GM12872 (cell line): ENCODE measurements around the gene CENPH.

Experiments used
- TF ChIP-seq, protein P1 (sequence below): IDR thresholded peaks from 3 replicates; pipeline ENCODE4 v1.5.1; 2011; ENCODE audit warnings: low read depth, mild to moderate bottlenecking, low read length, moderate library complexity; ENCODE audit not compliant: insufficient read depth

The CENPH gene

DNA sequence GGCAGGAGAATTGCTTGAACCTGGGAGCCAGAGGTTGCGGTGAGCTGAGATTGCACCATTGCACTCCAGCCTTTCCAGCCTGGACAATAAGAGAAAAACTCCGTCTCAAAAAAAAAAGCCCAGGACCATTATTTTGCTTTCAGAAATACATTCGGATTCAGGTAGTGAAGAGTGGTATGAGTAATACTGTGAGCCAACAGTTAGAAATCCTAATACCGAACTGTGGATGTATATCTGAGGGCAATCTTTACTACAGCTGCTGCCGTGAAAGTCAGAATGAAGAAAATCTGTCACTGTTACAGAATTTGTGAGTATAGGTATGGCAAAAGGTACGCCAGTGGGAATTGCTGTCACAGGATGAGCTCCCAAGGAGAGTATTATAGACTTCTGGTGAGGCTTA is 41.9 kb downstream of the CENPH start:
- TF ChIP-seq, protein P1, sequence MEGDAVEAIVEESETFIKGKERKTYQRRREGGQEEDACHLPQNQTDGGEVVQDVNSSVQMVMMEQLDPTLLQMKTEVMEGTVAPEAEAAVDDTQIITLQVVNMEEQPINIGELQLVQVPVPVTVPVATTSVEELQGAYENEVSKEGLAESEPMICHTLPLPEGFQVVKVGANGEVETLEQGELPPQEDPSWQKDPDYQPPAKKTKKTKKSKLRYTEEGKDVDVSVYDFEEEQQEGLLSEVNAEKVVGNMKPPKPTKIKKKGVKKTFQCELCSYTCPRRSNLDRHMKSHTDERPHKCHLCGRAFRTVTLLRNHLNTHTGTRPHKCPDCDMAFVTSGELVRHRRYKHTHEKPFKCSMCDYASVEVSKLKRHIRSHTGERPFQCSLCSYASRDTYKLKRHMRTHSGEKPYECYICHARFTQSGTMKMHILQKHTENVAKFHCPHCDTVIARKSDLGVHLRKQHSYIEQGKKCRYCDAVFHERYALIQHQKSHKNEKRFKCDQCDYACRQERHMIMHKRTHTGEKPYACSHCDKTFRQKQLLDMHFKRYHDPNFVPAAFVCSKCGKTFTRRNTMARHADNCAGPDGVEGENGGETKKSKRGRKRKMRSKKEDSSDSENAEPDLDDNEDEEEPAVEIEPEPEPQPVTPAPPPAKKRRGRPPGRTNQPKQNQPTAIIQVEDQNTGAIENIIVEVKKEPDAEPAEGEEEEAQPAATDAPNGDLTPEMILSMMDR, result no peak

DNA sequence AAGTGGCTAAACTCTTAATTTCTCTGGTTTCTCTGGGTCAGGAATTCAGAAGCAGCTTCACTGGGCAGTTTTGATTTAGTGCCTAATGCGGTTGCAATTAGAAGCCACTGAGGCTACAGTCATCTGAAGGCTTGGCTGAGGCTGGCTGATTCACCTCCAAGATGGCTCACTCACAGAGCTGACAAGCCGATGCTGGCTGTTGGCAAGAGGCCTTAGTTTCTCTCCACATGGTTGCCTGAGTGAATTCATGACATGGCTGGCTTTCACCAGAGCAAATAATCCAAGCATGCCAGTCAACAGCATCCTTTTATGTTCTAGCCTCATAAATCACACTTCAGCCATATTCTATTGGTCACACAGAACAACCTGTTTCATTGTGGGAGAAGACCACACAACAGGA is 42.5 kb downstream of the CENPH start:
- TF ChIP-seq, protein P1, result no peak

DNA sequence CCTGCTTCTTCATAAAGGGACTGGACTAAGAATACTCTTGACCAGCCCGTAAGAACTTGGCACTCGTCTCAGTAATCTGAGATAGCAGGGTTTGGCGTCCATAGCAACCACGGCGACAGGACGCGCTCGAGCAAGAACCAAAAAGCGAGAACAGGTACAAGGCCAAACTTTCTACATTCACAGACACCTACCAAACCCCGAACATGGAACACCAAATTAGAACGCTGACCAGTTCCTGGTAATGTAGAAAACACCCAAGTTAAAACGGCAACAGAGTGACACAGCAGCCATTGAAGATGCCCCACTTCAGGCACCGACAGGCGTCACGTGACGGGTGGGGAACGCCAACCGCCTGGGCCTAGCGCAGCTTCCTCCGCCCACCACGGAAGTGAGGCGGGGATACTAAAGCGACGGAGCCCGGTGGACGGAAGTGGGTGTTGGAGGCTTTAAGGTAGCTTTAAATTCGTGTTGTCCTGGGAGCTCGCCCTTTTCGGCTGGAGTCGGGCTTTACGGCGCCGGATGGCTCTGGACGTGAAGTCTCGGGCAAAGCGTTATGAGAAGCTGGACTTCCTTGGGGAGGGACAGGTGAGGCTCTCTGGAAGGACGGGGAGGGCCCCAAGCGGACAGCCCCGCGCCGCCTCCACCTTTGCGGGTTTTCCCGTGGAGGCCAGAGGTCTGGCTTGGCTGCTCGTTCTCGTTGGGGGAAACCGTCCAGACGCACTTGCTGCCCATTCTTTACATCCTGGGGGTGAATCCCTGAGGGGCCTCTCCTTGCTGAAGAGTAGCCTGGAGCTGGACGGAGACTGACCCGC is 45.3 kb downstream of the CENPH start, which contains the start of gene CDK7:
Gene CDK7, plus strand, starts transcription at position 430 of the 812 bp plus-strand sequence. Its CDS starts 90 bp downstream, at position 520.
- TF ChIP-seq, protein P1, result no peak

DNA sequence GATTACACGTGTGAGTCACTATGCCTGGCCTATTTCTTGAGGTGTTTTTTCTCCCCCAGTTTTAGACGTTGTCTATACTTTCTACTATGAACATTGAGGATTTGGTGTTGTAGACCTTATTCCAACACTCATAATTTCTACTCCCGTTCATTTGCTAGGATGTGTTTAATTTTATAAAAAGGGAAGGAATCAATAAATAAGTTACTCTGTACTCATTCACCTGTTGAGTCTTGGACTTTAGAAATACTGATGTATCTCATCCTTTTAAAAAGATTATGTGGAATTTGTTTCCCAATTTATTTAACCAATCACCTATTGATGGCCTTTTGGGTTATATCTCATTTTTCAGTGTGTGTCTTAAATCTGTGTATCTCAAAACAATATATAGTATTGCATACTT is 48.5 kb downstream of the CENPH start:
- TF ChIP-seq, protein P1, result no peak

DNA sequence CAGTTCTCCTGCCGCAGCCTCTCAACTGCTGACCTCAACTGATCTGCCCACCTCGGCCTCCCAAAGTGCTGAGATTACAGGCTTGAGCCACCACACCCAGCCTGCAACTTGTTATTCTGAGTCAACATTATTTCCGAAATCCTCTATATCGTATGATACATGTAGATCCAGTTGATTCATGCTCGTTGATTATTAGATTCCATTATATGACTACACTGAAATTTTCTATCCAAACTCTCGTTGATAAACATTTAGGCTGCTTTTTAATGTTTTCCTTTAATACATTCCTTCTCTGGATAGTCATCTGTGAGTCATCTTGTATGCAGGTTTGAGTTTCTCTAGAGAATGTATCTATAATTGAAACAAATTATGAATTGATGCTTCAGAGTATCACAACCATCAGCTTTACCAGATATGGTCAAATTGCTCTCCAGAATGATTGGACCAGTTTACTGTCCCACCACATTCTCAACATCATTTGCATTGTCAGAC is 49.4 kb downstream of the CENPH start:
- TF ChIP-seq, protein P1, result no peak

DNA sequence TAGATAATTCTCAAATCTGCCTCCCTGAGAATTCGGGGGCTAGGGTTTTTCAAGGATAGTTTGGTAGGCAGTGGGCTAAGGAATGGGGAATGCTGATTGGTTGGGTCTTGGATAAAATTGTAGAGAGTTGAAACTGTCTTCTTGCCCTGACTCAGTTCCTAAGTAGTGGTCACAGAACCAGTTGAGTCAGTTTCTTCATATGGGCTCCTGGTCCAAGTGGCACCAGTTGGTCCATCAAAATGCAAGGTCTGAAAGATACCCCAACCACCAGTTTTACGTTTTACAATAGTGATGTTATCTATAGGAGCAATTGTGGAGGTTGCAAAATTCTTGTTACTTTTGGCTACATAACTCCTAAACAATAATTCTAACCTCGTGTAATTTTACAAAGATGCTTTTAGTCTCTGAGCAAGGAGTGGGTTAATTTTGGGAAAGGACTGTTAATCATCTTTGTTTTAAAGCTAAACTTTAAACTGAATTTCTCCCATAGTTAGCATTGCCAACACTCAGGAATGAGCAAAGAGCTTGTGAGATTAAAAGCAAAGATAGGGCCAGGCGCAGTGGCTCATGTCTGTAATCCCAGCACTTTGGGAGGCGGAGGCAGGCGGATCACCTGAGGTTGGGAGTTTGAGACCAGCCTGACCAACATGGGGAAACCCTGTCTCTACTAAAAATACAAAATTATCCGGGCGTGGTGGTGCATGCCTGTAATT is 53.0 kb downstream of the CENPH start:
- TF ChIP-seq, protein P1, result no peak

DNA sequence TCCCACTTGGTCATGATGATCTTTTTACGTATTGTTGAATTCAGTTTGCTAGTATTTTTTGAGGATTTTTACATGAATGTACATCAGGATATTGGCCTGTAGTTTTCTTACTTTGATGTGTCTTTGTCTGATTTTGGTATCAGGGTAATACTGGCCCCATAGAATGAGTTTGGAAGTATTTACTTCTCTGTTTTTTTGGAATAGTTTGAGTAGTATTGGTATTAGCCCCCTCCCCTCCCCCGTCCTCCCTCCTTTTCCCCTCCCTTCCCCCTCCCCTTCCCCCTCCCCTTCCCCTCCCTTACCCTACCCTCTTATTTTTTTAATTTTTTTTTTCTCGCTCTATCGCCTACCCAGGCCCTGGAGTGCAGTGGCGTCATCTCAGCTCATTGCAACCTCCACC is 55.6 kb downstream of the CENPH start:
- TF ChIP-seq, protein P1, result no peak
